NCI-H510A treated with DMSO at 0.1 percent for 48 hours (cell line): ENCODE data around the gene CISD1.

ENCODE experiments used
- DNase-seq: peaks from one replicate; lab custom pipeline; 2025; lab: John Stamatoyannopoulos, UW

Gene CISD1

DNA sequence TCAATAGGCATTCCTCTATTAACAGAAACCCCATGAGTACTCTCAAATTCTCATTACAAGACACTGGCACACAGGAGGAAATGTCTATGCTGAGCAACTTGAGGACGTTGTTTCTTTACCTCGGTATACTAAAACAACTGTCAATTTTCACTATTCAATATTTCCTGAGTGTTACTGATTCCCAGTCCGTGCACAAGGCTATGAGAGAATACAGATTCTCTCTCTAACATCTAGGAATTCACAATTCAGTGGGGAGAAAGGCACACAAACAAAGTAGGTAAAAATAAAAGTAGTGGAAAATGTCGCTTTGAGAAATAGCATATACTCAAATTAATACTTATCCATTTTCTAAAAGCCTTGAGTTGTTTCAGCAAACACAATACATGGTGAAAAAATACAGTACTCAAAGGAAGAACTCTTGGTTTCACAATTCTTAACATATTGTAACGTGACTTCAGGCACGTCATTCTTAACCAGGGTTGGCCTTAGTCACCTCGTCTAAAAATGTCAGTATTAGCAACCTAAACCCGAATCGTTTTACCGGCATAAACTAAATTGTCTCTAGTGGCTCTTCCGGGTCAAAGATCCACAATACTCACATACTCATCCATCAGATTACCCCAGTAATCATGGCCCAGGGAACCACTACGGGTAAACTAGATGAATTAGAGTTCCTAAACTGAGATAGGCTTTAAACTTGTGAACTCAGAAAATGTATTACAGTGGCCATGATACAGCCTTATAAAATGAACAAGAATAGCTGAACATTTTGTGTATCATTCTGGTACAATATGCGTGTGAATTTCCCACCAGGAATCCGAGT, 2.7 kb upstream of the CISD1 start:
- no peak for DNase-seq

DNA sequence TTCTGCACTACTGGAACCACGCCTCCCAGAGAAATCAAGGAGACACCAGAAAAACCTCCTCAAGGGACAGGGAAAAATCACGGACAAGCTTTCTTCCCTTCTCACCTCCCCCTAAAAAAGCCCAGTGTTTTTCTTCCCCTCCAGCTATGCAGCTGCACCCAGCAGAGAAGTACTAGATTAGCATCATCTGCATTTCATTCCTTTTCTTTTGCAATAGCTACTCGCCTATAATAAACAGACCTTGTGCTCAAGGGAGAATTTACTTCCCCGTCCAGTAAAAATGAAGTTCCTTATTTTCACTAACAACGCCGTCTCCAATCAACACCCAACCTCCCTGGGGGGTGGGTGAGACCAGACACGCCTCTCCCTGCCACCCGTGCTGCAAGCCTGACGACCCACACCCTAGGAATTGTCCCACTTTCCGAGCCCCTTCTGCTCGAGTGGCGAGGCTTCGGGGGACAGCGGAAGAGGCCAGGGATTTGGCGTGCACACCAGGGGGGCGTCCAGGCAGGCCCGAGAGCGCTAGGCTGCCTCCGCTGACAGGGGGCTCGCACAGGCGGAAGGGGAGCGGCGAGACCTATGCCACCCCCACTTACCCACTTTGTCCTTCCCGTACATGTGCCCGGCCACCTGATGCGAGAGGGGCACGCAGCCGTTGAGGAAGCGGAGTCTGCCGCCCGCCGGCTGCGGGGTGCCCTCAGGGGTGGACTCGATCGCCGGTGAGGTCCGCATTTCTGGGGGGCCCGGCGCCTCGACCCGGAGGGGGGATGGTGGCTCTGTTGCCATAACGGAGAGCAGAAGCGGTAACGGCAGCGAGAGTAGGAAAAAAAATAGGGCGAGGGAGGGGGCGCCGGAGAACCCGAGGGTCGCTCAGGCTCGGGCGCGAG, 1.9 kb upstream of the CISD1 start:
- no peak for DNase-seq

DNA sequence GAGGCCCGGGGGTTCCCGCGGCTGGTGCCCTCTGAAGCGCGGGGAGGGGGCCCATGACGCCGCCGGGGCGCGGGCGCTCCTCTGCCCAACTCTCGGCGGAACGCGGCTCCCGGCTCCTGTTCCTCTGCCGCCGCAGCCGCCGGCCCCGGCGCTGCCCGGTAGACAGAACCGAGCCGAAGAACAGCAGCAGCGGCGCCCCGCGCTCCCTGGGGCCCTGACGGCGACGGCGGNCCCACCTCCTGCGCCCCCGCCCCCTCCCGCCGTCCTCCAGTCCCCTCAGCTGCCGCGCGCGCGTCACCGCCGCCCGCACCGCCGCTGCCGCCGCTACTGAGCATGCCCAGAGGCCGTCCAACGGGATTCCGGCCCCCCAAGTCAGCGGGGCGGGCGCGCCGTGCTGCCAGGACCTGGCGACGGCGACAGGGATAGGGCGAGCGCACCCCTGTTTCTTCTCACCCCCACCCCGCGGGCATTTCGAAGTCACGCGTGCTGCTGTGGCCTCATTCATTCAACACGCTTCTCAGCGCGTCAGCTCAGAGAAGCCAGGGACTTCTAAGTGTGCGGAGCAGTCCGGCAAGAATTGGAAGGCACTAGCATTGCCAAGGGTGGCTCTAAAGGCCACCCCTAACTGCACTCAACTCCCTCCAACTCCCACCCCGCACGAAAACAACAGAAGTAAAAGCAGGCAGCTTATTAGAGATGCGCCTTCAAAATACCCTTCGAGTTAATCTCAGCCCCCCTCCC, 1.1 kb upstream of the CISD1 start, which contains the start of gene IPMK:
TSS of gene IPMK (minus strand) at position 182 of the 741 bp plus-strand sequence. CDS start 283 bp downstream, outside the sequence.
- peak; percentile 45 for DNase-seq

DNA sequence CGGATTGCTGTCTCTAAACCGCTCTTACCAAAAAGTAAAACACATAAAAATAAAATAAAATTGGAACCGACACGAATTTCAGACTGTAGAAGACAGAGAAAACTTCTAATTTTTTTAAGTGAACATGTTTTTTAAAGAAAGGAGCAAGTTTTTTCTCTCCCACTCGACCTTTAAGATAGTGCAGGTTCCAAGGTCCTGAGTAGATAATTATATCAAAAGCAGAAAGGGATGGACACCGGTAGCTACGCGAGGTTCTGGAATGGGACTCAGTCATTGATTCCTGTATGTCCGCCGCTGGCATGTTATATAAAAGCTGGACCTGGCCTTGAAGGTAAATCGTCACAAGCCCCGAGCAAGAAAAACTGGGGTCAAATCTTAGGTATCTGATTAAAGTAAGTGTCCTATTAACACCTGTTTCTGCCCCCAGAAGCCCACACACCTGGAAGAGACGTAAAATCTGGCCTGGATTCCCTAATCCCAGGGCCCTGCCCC, 462 bp upstream of the CISD1 start:
- peak; percentile 87 for DNase-seq

- DNase-seq = no peak
Measured at GRCh38 chr10:58269782-58270290, 874 bp downstream of the CISD1 start.

- DNase-seq = no peak
Measured at GRCh38 chr10:58275261-58275660, 6.3 kb downstream of the CISD1 start.

DNA sequence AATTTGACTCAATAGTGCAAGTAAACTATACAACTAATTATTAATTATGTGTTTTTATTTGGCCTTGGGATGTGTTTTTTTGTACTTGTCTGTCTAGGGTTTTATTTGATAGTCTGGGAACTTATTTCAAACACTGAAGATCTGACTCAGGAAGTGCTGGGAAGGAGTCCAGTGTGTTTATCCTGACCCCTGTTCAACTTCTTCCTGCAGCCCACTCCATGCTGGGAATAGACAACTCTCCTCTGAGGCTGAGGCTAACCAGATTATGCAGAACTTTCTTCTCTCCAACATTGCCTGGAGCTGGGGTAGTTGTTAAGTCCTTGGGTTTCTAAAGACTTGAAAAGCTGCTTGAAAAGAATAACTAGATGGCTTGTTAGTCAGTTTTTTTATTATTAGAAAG, 6.9 kb downstream of the CISD1 start:
- no peak for DNase-seq

DNA sequence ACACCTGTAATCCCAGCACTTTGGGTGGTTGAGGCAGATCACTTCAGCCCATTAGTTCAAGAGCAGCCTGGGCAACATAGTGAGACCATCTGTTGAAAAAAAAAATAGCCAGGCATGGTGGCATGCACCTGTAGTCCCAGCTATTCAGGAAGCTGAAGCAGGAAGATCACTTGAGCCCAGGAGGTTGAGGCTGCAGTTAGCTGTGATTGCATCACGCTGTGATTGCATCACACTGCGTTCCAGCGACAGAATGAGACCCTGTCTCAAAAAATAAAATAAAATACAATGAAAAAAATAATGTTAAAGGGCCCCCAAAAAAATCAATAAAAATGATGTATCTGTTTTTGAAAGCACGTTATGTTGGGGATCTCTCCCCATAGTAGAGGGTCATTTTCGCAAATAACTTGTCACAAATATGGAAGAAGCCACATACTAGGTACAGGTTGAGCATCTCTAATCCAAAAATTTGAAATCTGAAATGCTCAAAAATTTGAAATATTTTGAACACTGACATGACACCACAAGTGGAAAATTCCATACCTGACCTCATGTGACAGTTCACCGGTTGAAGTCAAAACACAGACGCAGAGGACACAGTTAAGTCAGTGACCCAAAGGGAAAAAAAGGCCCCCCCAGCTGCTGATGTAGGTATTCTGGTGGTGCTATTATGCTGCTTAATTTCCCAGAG, 9.5 kb downstream of the CISD1 start:
- DNase-seq = no peak

DNA sequence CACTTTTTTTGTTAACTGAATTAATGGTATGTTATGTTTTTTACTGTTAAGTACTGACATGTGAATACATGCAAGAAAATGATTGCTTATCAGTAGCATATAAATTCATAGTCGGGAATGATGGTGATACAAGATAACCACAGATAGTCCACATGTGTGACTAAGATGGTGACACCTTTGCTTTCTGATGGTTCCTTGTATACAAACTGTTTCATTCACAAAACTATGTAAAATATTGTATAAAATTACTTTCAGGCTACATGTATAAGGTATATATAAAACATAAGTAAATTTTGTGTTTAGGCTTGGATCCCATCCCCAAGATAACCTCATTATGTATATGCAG, 10.0 kb downstream of the CISD1 start:
- DNase-seq = no peak

GRCh38 chr10:58280477-58280876, 11.5 kb downstream of the CISD1 start:
- no peak for DNase-seq

- no peak for DNase-seq
Measured at GRCh38 chr10:58281092-58281752, 12.3 kb downstream of the CISD1 start.

GRCh38 chr10:58282615-58283014, 13.7 kb downstream of the CISD1 start:
- DNase-seq = no peak

DNA sequence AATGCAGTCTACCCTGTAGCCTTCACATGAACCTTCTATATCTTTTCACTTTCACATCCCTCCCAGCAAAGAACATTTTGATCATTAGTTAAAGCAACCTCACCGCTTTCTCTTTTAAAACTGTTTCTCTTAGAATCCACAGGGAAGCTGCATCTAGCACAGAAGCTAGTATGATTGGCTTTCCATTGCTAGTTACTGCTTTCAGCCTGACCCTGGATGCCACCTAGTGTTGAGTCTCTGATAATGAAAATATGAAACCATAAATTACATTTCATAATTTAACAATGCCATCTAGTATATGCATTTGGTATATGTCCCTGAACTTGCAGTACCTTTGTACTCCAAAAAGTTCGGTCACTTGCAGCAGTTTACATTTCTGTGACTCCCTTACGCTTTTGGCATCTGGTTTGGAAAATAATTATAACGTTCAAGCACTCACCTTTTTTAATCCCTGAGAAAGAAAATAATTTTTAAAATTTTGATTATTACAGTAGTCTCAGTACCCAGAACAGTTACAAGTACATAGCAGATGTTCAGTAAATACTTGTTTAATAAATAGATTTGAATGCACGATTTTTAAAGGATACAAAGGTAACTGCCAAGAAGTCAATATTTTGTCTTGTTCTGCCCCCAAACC, 22.7 kb downstream of the CISD1 start:
- peak; percentile 28 for DNase-seq

- no peak for DNase-seq
Measured at GRCh38 chr10:58293989-58294388, 25.0 kb downstream of the CISD1 start.

- DNase-seq = peak; percentile 47
Measured at GRCh38 chr10:58299580-58299979, 30.6 kb downstream of the CISD1 start.

- peak; percentile 47 for DNase-seq
Measured at GRCh38 chr10:58300676-58301075, 31.7 kb downstream of the CISD1 start.

- no peak for DNase-seq
Measured at GRCh38 chr10:58302254-58302653, 33.3 kb downstream of the CISD1 start.

GRCh38 chr10:58304099-58304633, 35.2 kb downstream of the CISD1 start:
- no peak for DNase-seq

DNA sequence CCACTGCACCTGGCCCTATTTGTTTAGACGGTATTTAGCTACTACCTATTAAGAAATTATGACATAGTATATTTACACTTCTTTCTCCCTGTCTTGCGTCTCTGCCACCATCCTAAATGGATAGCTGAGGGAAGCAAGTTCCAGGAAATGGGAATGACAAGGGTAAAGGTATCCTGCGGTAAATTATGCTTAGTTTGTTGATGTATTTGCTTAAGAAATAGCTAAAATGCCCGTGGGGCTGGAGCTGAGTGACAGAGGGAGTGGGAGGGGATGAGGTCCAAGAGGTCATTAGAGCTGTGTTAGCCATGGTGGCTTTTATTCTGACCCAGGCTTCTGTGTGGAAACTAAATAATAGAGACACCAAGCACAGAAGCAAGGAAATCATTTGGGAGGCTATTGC, 36.9 kb downstream of the CISD1 start:
- DNase-seq = no peak

GRCh38 chr10:58307676-58308075, 38.7 kb downstream of the CISD1 start:
- DNase-seq = no peak
